DMS114 treated with DMSO at 0.1 percent for 48 hours (cell line): Measurements from ENCODE around the gene IRX4.

Experiments
- DNase-seq: peaks from one replicate; lab custom pipeline; 2025; ENCODE audit not compliant: unreplicated experiment; lab: John Stamatoyannopoulos, UW

Gene IRX4

DNA sequence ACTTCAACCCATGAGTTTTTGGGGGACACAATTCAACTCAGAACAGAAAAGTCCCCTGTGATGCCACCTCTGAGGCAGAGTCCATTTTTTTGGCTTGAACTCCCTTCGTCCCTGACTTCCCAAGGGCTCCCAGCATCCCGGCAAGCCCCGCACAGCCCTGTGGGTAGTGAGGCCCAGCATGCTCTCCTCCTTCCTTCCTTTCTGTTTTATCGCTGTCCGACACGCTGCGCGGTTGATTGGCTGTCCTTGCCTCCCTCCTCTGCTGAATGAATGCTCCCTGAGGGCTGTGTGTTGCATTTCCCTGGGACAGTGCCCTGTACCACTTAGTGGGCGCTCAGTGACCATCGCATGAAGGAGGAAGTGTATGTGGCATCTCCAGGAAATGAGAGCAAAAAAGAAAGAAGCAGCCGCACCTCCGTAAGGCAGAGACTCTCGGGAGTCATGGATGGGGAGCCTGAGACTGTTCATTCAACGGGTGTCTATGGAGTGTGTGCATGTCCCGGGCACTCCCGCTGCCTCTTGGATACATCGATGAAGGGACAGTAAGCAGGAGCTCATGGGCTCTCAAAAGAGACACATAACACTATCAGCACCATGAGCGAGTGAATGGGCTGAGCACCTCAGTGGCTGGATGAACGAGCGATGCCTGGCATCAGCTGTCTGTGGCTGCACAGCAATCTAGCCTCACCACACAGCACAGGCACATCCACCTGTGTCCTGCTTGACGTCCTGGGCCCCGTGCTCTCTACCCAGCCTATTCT is 10.1 kb upstream of the IRX4 start:
- DNase-seq, result no peak

DNA sequence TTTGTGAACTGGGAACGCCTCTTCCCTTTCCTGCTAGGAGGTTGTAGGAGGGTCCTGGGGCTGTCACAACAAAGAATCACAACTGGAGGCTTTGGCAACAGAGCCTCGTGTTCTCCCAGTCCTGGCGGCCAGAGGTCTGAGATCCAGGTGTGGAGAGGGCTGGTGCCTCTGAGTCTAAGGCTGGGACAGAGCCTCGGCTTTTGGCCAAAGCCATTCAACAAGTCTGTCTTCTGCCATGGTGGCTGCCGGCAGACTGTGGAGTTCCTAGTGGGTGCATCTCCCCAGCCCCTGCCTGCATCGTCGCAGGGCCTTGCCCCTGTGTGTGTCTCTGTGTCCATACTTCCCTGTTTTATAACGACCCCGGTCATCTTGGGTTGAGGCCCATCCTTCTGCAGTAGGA is 9.5 kb upstream of the IRX4 start:
- no peak for DNase-seq

DNA sequence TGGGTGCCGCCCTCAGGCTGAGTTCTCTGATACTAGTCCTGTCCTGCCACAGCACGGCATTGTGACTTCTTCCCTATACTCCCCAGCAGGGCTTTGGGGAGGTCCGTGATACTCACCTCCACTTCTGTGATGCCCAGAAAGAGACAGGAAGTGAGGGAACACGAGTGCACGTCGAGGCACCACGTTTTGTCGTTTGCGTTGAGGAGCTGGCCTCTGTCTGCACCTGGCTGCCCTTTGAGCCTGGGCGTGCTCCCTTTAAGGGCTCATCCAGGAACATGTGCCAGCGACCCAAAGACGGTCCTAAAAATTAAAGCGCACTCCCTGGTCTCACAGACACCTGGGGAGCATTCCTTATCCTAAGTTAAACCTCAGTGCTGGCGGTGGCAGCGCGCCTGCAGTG is 8.7 kb upstream of the IRX4 start:
- no peak for DNase-seq

DNA sequence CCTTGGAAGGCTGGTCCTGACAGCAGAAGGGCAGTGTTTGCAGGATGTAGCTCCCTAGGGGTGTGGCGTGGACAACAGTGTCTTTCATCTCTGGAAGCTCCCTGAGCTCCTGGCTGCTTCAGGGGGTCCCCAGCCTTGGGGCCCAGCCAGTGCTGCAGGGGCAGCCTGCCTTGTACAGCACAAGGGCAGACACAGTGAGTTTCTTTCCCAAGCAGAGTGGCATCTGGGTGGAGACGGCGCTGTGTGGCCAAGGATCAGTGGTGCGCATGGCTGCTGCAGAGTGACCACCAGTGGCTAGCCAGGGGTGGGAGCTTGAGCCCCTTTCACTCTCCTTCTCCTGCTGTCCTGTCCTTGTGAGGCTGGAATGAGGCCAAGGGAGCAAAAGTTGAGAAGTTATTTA is 7.6 kb upstream of the IRX4 start:
- no peak for DNase-seq

DNA sequence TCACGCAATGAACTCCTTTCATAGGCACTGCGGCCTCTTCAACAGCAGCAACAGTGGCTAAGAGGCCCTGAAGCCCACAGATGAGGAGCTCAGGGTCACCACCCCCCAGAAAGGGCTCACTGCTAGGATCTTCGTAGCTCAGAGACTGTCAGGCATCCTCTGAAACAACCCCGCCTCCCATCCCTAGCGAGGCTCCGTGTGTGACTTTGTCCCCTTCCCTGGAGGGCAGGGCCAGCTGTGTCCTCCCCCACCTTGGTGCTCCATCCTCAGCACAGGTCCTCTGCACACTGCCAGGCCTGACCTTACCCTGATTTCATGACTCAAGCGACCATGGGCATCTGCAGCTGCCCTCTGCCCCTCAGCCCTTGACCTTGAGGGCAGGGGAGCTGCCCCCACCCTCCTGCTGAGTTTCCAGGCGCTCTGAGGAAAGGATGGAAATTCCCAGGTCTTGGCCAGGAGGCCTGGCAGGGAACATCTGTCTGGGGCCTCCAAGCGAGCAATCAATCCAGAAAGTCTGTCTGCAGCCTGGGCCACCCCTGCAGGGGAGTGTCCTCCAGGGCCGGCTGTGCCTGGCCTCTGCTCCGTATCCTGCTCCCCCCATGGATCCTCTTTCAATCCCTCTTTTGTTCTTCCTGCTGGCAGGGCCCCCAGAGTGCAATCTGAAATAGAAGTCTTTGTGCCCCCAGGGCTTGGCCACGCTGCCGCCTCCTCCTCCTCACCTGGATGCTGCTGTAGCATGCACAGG is 6.8 kb upstream of the IRX4 start:
- DNase-seq, result no peak

DNA sequence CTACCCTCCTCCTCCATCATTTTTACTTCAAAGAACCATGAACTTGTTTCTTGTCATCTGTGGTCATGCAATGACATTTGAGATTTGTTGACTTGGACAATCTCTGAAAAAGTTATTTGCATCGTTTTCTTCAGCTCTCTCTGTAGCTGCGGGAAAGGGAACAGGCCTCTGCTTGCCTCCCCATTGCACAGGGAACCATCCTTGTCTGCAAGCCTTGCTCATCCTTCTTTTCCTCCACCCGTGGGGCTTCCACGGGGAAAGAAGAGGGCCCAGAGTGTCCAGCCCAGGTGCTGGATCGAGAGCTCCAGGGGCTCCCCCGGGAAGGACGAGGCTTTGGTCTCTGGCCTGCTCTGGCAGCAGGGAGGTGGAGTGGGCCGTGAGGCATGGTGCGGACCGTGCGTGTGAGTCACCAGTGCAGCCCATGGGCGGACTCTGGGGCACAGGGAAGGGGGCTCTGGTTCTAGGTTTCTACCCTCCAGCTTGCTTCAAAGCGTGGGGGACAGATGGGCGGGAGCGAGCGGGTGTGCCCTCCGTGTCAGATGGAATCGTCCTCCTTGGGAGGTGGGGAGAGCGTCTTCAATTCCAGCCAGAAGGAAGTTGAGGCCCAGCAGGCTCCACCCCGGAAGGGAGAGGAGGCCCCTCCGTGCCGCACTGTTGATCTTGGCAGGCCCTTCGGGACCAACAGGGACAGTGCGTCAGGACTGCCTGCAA is 6.0 kb upstream of the IRX4 start:
- no peak for DNase-seq

DNA sequence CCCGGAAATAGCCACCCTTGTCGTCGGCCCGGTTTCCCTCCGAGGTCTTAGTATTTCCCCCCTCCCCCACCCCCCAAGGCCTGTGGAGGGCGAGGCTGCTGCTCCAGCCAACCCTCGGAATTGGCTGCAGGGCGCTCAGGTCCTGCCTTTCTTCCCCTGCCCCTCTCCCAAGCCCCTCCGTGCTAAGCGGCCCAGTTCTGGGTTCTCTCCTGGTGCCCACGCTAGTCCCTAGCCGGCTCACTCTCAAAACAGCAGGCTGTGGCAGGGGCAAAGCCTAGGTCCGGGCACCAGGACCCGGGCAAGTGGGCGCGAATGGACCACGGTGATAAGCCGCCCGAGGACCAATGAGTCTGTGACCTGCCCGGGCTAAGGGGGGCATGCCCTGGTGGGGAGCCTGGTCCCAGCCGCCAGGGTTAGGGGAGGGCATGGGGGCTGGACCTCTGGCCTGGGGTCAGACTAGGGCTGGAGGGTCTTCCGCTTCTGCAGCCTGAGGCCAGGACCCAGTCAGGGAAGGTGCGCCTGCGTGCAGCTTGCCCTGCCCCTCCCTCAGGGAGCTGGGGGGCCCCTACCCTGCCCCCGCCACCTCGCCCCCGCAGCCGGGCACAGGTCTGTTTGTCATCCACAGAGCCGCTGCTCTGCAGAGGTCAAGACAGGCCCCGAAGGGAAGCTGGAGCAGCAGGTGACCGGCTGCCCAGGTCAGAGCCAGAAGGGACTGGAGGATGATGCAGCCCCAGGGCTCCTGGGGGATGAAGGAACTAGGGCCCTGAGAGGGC is 5.0 kb upstream of the IRX4 start:
- DNase-seq, result no peak

DNA sequence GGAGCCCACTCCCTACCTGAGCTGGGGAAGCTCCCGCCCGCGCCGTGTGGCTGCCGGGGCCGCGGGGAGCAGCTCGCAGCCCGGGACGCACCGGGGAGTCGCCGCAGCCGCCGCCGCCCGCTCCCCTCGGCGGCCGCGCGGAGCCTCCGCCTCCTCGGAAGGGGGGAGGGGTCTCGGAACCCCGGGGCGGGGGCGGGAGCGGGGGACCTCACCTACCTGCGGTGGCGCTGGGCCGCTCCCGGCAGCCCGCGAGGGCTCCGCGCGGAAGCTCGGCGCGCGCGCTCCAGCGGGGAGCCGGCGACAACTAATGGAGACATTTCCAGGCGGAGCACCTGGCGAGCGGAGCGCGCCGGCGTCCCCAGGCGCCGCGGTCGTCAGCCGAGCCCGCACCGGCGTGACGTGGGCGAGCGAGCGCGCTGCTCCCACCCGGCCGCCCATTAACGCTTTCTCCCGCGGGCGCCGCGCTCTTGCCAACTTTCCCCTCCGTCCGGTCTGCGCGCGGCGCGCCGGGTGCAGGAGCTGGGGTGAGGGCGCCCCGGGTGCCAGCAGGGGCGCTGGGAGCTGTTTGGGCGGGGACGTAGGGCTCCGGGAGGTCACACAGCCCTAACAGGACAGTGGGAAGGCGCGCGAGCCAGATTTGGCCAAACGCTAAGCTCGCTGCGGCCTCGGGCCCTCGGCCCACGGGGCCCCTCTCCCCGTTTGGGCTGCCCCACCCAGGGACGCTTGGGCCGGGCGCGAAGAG is 4.3 kb upstream of the IRX4 start:
- DNase-seq, result no peak

DNA sequence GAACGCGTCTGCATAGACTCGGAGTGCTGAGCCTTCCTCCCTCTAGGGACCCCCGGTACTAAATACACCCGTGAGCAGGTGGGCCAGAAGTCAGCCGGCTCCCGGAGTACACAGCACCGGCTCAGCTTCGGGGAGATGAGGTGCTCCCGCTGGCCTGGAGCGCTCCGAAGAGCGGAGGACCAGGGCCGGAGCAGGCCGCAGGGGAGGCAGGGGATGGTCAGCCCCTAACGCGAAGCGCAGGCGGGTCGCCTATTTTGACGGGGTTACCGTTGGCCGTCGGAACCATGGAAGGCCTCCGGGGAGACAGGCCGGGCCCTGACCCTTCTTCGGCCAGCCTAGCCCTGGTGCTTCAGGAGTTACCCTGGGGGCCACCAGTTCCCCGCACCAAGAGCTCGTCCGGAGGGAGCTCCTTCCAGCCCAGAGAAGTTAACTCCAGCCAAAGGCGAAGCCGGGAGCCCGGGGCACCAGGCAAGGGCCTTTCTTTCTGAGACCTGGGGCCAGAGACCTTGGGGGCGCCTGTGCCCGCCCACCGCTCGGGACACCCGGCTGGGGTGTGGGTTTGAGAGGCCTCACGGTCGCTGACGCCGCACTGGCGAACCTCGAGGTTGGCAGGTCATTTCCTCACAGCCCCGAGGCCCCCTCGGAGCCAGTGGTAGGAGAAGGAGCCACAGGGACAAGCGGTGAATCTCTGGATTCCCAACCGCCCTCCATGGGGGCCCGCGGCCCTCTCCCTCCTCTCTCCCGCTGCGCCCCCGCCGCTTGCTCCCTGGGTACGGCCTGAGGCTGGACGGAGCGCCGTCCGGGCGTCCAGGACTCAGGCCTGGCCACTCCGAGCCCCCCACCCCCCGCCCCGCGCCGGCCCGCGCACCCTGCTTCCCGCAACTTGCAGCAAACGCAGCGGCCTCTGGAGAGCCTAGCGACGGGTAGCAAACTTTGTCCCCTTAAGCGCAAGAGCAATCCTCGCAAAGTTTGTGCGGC is 3.4 kb upstream of the IRX4 start:
- no peak for DNase-seq

DNA sequence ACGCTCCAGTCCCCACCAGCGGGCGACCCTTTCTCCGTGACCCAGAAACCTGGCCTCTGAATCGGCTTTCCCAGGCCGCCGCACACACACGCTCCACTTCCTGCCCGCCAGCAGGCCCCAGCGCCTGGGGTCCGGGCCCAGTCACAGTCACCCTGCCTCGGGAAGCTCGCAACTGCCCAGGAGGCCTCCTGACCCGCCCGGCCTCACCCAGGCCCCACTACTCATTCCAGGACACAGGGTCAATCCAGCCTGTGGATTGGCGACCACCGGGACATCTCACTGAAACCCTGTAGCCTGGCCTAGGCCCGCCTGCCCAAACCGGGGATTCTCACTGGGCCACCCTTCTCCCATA is 2.7 kb upstream of the IRX4 start:
- DNase-seq, result no peak

DNA sequence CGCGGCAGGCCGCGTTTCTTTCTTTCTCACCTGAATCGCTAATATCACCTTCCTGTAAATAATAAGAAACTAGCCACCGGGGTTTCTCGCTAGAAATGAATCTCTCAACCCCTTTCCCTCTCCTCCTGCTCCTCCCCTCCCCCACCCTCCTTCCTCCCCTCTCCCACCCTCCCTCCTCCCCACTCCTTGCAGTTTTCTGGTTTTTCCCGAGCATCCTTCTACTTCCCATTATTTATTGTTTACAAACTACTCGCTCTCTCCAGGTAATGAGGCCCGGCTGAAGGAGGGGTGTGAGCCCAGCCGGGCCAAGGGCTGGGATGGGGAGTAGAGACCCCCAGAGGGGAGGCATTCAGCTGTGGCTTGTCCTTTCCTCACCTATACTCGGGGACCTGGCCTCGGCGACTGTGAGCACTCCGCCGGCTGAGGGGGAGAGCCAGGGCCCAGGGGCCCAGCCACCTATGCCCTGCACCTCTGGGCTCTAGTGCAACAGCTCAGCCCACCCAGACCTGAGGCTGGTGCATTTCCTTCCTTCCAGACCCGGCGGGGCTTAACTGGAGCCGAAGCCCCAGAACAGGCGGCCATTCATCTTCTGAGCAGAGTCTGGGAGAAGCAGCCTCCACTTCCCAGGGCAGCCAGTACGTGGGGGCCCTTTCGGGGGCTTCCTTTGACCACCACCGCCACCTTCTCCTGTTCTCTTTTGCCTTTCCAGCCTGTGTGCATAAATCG is 2.1 kb upstream of the IRX4 start:
- DNase-seq, result no peak

DNA sequence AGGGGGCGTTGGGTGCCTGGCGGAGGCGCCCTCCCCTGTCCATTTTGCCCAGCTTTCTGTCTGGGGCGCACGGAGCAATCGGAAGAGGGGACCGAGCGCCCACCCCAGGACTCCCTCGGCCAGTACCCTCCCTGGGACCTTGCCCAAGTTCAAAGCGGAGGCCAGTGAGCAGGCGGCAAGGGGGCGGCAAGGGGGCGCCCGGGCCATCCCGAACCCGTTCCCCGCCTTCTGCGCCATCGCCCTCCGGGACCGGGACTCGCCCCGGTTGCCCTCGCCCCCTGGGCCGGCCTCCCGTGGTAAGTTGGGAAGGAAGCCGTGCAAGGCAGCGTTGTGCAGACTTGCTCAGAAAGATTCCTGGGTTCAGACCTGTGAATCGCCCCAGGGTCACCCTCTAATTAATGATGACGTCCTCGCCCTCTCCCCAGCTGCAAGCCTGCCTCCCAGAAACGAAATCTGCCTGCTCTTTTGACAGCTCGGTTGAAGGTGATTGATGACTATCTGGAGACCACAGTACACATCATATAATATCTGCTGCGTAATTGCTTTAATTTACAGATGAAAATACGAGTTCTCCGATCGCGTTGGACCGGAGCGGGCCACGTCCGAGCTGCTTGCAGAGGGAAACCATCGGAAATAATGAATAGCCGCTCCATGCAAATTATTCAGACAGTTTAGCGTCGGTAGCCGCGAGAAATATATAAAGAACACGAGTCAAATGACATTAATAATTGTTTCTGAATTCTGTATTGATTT is 1.4 kb upstream of the IRX4 start:
- DNase-seq, result no peak

DNA sequence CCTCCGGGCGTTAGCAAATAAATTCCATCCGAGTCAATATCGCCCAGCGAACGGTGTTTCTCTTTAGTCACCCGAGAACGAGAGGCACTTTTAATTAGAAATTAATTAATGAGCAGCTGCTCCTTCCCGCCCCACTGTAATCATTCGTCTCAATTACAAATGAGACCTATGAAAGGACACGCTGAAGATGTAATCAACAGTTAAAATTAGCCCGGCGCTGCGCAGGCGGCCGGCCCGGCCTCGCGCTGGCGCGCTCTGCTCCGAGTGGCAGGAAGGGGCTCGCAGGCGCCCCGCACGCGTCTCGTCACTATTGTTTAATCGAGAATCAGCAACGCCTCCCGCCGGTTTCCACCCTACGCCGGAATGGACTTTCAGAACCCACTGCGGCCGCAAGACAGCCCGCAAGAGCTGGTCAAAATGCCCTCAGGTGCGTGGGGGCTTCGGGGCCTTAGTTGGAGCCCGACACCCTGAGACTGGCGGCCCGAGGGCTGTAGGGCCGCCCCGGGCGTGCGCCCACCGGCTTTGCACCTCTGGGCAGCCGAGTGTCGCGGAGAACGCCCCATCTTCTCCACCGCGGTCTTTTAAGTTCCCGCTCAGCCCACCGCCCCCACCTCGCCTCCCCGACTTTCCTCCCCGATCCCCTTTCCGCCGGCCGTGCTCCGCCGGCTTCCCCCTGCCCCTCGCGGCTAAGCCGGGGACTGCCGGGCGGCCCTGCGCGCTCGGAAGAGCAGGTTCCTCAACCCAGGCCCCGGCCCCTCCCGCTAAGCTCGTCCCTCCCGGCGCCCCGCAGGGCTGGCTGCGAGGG is 597 bp upstream of the IRX4 start:
- DNase-seq, result no peak

DNA sequence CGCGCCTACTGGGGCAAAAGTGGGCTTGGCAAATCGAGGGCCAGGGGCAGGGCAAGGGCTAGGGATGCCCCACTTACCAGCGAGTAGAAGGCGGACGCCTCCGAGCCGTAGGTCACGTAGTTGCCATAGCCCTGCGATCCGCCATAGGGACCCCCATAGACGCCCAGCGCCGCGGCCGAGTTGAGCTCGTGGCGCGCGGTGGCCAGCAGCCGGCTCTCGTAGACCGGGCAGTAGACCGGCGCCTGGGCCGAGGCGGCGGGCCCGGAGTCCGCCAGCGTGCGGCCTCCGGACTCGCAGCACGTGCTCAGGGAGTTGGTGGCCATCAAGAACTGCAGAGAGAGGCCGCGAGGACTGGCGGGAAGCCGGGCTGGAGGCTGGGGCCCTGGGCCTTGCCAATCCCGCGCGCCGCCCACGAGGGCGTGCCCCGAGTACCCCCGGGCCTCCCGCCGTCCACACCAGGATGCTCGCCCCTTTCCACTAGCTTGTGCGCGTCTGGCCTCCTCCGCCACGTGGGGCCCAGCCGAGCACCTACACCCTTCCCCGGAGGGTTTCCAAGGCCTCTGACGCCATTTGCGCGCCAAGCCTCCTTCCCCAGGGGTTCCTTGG is 891 bp downstream of the IRX4 start:
- no peak for DNase-seq

DNA sequence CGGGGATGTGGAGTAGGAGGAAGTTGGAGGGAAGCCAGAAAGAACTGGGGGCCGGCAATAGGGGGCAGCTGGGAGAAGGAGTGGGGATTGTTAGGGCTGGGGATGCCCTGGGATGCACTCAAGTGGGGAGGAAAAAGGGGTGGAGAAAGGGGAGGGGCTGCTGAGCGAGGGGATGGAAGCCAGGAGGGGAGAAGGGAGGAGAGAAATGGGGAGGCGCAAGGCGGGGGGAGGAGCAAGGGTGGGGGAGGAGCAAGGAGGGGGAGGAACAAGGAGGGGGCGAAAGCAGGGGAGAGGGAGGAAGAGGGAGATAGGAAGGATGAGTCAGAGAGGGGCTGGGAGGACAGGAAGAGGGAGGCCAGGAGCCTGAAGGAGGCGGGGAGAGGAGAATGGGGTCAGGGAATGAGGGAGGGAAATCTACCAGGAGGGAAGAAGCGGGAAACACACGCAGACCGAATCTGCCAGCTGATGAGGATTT is 1.6 kb downstream of the IRX4 start:
- no peak for DNase-seq

DNA sequence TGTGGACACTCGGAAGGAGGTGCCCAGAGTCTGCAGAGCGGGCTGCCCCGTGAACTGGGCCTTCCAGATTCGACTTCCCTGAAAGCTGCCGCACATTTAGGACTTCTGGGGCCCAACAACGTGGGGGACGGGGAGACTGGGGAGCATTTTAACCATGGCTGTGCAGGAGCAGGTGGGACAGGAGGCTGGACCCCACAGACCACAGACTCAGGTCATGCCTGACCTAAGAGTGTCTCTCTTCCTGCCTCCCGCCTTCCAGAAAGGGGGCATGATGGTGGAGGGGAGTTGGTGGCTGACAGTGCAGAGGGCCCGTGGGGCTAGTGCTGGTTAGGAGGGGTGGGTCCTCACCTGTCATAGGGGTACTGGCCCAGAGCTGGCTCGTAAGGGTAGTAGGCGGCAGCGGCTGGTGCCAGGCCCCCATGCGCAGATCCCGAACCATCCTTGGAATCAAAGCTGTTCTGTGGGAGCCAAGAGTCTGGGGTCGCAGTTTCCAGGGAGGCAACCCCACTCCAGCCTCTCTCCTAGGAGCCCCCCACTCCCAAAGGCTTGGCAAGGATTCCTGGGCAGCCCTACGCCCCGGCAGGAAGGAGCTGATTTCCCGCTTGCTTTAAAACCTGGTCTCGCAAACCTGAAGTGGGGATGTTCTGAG is 2.2 kb downstream of the IRX4 start:
- no peak for DNase-seq
